GM12891 (cell line): Measurements from ENCODE around the gene LRP1.

Experiments used
- PAX5 ChIP-seq: IDR thresholded peaks from 2 replicates; pipeline ENCODE4 v1.6.1; 2011; ENCODE audit warnings: low read length, moderate library complexity, mild to moderate bottlenecking; ENCODE audit not compliant: insufficient read depth, severe bottlenecking
- POLR2A ChIP-seq: IDR thresholded peaks from 2 replicates; pipeline ENCODE4 v1.6.1; 2011; ENCODE audit warnings: low read depth, low read length, control low read depth
- POLR2AphosphoS5 ChIP-seq: IDR thresholded peaks from 2 replicates; pipeline ENCODE4 v1.6.1; 2011; ENCODE audit warnings: low read depth, low read length, control low read depth
- SPI1 ChIP-seq: IDR thresholded peaks from 2 replicates; pipeline ENCODE4 v1.6.1; 2011; ENCODE audit warnings: low read depth, low read length, control low read depth
- TAF1 ChIP-seq: IDR thresholded peaks from 2 replicates; pipeline ENCODE4 v1.6.1; 2011; ENCODE audit warnings: low read depth, low read length, control low read depth

- no peak for TF ChIP-seq POLR2AphosphoS5
- no peak for TF ChIP-seq POLR2A
- no peak for TF ChIP-seq TAF1
- no peak for TF ChIP-seq SPI1
- no peak for TF ChIP-seq PAX5
Measured at GRCh38 chr12:57205186-57205585, 76.9 kb downstream of the LRP1 start.
